ENCODE data around the gene HECTD1.
"Not testable (repeated sequence)": the region's sequence is repeated elsewhere in the genome, so short reads cannot be mapped to it uniquely, and the experiment has no call there.

Gene HECTD1

GRCh38 chr14:31192544-31192943 lies 15.0 kb downstream of the HECTD1 start:
- DNase-seq = not testable (repeated sequence)

DNA sequence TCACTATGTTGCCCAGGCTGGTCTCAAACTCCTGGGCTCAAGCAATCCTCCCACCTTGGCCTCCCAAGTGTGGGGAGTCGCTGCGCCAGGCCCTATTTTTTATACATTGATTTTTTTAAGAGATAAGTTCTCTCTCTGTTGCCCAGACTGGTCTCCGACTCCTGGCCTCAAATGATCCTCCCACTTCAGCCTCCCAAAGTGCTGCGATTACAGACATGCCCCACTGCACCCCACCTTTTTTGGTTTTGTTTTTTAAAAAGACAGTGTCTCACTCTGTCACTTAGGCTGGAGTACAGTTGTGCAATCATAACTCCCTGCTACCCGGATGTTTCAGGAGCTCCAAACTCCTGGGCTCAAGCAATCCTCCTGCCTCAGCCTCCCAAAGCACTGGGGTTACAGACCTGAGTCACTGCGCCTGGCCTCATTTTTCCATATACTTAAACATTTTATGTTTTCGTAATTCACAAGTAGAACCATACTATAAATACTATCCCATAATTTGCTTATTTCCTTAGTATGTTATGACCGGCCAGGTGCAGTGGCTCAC lies 16.8 kb downstream of the HECTD1 start:
- no peak for DNase-seq

DNA sequence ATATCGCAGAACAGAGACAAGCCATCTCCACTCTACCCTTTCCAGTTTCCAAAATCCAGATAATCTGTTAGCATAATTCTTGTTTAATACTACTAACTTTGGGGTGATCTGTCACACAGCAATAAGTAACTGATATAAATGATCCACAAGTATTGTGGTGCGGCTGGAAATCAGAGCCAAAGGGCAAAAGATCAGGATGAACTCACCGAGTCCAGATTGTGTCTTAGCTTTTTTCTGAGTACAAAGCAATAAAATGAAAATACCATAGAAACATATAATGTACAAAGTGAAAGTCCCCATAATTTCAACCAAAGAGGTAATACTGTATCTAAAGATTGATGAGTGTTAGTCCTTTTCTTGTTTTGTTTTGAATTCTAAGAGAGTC lies 17.4 kb downstream of the HECTD1 start:
- no peak for DNase-seq

GRCh38 chr14:31189346-31190218 lies 18.0 kb downstream of the HECTD1 start:
- DNase-seq = no peak

DNA sequence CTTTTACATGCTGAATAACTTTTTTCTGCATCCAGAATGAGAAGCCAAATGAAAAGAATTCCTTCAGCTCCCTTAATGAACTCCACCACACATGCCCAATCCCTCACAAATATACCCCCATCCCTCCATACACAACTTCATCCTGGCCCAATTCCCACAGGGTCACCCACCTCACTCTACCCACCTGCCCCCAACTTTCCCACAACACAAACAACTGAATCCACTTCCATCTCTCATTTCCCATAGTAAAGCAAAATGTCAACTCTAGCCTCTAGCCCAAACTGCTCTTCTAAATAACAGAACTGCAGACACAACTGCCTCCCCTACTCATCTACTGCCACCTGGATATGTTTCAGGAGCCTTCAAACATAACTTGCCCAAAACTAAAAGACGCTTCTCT lies 18.8 kb downstream of the HECTD1 start:
- no peak for DNase-seq

- not testable (repeated sequence) for DNase-seq
Observed at GRCh38 chr14:31182016-31182415, 25.6 kb downstream of the HECTD1 start.

GRCh38 chr14:31181271-31181670 lies 26.3 kb downstream of the HECTD1 start:
- no peak for DNase-seq

DNA sequence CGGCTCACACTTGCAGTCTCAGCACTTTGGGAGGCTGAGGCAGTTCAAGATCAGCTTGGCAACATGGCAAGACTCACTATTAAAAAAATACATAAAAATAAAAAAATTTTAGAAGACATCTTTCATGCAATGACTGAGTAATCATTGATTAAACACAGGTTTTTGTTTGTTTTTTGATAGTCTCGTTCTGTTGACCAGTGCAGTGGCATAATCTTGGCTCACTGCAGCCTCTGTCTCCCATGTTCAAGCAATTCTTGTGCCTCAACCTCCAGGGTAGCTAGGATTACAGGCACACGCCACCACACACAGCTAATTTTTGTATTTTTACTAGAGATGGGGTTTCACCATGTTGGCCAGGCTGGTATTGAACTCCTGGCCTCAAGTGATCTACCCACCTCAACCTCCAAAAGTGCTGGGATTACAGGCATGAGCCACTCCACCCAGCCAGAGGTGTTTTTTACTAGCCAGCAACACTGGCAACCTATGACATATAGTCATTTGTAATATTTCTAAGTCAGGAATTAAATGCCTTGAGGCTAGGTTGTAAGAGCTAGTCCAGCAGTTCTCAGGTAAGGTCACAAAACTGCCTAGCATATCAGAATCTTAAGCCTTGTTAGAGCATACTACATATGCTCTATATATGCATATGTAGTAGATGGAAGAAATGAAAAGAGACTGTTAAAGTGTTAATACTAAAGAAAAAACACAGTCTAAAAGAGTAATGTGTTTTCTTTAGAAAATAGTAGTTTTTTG lies 27.1 kb downstream of the HECTD1 start:
- no peak for DNase-seq

GRCh38 chr14:31174433-31174832 lies 33.2 kb downstream of the HECTD1 start:
- DNase-seq = no peak

DNA sequence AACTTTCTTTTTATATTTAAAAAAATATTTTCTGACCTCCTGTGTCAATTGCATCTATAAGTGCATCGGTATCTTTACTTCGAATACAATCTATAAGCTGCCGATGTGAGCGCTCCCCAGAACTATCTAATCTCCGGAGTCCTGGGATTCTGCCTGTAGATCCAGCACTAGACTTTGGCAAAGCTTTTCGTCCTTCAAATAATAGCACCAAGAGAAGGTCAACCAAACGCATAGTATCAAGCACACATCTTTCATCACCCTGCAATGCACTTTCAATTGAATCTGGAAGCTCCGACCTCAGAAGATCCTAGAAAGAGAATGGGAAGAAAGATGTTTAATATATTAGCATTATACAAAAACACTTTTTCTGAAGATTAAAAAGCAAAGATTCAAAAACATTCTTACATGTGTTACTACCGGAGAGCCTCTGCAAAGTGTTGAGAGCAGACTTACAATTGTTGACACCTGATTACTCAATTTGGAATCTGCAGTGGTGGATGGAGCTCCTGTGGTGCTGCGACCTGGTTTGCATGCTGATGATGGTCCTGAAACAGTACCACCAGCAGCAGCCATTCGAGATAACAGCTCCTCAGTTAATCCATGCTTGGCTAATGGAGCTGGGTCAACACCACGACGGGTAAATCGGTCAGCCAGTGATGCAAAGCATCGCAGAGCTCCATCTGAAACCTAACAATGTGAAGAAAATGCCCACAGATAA lies 34.3 kb downstream of the HECTD1 start:
- no peak for DNase-seq

- no peak for DNase-seq
Observed at GRCh38 chr14:31172084-31172483, 35.5 kb downstream of the HECTD1 start.

- DNase-seq = no peak
Observed at GRCh38 chr14:31170411-31170810, 37.2 kb downstream of the HECTD1 start.

DNA sequence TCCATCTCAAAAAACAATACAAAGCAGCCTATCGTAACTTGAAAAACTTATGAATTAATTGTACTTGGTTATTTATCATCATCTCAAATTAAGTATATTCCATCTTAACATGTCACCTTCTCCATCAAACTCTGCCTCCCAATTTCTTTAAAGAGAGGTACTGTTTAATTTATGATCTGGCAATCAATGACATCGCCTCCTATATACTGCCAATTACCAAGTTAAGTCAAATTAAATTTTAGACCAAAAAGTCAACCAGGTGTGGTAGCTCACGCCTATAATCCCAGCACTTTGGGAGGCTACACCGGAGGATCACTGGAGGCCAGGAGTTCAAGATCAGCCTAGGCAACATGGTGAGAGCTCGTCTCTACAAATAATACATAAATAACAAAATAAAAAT lies 37.7 kb downstream of the HECTD1 start:
- no peak for DNase-seq

DNA sequence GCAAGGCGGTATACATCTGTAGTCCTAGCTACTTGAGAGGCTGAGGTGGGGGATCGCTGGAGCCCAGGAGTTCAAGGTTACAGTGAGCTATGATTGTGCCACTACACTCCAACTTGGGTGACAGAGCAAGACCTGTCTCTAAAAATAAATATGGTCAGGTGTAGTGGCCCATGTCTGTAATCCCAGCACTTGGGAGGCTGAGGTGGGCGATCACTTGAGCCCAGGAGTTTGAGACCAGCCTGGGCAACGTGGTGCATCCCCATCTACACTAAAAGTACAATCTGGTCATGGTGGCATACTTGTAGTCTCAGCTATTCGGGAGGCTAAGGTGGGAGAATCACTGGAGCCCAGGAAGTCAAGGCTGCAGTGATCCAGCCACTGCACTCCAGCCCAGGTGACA lies 40.6 kb downstream of the HECTD1 start:
- no peak for DNase-seq

GRCh38 chr14:31166271-31166561 lies 41.4 kb downstream of the HECTD1 start:
- DNase-seq = no peak

DNA sequence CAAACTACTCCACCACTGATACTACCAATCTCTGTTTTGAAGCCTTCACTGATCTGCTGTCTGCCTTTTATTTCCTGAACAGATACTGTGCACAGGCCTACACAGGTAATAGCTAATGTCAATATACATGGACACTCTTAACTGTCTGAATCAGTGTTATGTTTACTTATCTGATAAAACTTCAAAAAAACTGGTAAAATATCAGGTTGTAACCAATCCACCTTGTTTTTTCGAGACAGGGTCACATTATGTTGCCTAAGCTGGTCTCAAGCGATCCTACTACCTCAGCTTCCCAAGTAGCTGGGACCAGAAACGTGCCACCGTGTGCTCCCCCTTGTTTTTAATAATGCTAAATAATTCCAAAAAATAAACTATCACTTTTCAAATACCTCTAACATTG lies 43.5 kb downstream of the HECTD1 start:
- DNase-seq = no peak

DNA sequence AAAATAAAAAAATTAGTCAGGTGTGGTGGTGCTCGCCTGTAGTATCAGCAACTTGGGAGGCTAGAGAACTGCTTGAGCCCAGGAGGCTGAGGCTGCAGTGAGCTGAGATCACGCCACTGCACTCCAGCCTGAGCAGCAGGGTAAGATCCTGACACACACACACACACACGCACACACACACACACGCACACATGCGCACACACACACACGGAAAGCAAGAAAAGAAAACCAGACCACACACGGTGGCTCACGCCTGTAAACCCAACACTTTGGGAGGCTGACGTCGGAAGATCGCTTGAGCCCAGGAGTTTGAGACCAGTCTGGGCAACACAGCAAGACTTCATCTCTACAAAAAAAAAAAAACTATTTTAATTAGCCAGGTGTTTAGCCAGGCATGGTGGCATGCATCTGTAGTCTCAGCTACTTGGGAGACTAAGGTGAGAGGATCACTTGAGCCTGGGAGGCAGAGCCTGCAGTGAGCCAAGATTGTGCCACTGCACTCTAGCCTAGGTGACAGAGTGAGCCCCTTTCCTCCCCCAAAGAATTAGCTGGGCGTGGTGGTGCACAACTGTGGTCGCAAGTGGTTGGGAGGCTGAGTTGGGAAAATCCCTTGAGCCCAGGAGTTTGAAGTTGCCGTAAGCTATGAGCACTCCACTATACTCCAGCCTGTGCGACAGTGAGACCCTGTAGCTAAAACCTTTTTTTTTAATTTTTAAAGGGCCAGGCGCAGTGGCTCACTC lies 44.5 kb downstream of the HECTD1 start:
- DNase-seq = no peak

GRCh38 chr14:31161274-31161673 lies 46.3 kb downstream of the HECTD1 start:
- no peak for DNase-seq

GRCh38 chr14:31159682-31160296 lies 47.8 kb downstream of the HECTD1 start:
- no peak for DNase-seq

- no peak for DNase-seq
Observed at GRCh38 chr14:31154956-31155355, 52.6 kb downstream of the HECTD1 start.

DNA sequence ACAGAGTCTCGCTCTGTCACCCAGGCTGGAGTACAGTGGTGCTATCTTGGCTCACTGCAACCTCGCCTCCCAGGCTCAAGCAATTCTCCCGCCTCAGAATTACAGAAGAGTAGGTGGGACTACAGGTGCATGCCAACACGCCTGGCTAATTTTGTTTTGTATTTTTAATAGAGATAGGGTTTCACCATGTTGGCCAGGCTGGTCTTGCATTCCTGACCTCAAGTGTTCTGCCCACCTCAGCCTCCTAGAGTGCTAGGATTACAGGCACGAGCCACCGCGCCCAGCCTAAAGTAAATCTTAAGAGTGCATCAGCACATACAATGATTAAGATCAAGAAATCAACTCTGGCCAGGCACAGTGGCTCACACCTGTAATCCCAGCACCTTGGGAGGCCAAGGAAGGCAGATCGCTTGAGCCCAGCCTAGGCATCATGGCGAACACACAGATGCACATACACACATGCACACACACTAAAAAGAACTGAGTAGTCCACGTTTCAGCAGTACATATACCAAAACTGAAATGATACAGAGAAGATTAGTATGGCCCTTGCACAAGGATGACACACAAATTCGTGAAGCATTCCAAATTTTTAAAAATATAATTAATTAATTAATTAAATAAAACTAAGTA lies 65.0 kb downstream of the HECTD1 start:
- DNase-seq = no peak

DNA sequence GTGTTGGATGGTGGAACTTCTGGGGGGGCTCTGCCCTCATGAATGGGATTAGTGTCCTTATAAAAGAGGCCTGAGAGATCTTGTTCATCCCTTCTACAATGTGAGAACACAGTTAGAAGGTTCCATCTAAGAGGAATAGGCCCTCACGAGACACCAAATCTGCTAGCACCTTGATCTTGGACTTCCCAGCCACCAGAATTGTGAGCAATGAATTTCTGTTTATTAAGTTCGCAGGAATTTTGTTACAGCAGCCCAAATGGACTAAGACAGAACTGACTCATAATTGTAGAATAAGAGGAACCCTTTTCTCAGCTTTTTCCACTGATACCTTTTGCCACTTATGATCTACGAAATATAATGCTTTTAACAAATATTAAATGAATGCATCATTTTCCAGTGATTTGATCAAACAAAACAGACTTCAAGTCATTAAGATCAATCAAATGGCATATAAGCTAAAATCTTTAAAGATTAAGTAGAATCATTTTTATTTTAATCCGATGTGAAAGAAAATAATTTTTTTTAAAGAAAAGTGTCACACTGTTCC lies 68.2 kb downstream of the HECTD1 start:
- no peak for DNase-seq
